GM18507 (cell line): Measurements from ENCODE around the gene SNRNP48.

ENCODE experiments used
- DNase-seq: peaks from one replicate; pipeline ENCODE4 v3.0.0; 2011; ENCODE audit warnings: low read depth; ENCODE audit not compliant: insufficient read length; ENCODE audit errors: extremely low spot score
- FAIRE-seq: peaks from 2 replicates; lab custom pipeline; 2011; peaks lifted over from hg19 to GRCh38; lab: Jason Lieb, UNC

The SNRNP48 gene

GRCh38 chr6:7636151-7636550, 46.2 kb downstream of the SNRNP48 start:
- FAIRE-seq, result no peak
- no peak for DNase-seq

DNA sequence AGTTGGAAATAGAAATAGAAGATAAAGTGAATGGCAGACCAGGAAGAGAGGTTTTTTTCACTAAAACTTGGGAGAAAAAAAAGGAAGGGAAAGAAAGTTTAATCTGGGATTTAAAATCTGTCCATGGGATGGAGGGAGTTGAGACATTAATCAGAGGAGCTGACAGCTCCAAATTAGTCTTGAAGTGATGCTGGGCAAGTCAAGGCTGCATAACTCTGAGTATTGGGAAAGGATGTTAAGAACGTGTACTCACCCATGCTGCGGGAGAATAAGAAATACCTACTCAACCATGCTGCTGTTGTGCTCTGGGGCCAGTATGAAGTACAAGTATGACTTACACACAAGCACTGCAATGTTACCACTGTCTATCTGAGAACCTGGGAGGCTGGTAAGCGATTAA, 47.5 kb downstream of the SNRNP48 start:
- FAIRE-seq, result no peak
- no peak for DNase-seq

DNA sequence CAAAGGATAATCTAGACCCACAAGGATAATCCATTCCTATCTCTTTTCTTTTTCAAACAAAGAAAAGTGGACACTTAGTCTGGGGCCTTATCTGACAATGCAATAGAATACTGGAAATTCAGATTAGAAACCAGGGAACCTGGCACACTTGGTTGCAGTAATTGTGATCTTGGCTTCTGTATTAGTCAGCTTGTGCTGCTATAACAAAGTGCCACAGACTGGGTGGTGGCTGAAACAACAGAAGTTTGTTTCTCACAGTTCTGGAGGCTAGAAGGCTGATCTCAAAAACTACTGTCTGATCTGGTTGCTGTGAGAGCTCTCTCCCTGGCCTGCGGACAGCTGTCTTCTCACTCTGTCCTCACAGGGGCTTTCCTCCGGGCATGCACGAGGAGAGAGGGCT, 49.4 kb downstream of the SNRNP48 start:
- DNase-seq (no peak), FAIRE-seq (no peak)

GRCh38 chr6:7640016-7640415, 50.0 kb downstream of the SNRNP48 start:
- no peak for FAIRE-seq
- DNase-seq, result no peak

GRCh38 chr6:7640607-7641577, 50.9 kb downstream of the SNRNP48 start:
- no peak for FAIRE-seq

DNA sequence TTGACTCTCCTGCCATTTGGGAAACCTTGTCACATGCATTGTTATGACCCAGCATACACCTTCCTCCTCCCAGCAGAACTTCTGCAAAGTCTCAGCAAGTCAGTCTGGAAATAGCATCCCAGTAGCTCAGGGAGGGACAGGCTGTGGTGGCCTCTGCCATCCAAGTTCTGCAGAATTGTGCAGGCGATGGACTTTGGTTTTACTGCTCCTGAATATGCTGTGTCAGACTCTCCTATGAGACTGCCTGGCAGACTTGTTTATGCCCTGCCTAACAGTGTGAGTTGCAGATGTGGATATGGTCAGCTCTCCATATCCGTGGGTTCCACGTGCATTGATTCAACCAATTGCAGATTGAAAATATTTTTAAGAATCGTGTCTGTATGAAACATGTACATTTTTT, 52.8 kb downstream of the SNRNP48 start:
- DNase-seq, result no peak
- no peak for FAIRE-seq

More at GRCh38 chr6:7640607-7641577, 50.9 kb downstream of the SNRNP48 start:
- DNase-seq, result no peak

DNA sequence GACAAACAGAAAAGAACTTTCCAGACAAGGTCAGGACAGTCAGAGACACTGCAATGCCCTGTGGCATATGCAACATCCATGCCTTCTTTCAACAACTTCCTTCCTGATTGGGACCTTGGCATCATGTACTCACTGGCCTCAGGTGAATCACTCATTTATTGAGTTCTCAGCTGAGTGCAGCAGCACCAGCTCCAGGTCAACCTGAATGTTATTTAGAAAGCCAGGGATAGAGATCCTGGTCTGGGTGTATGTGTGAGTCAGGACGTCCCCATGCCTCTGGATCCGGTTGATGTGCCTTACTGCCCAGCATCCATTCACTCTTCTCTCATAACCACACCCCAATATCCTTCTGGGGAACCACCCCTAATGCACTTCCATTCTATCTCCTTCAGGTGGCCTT, 54.4 kb downstream of the SNRNP48 start:
- FAIRE-seq, result no peak
- DNase-seq, result no peak

DNA sequence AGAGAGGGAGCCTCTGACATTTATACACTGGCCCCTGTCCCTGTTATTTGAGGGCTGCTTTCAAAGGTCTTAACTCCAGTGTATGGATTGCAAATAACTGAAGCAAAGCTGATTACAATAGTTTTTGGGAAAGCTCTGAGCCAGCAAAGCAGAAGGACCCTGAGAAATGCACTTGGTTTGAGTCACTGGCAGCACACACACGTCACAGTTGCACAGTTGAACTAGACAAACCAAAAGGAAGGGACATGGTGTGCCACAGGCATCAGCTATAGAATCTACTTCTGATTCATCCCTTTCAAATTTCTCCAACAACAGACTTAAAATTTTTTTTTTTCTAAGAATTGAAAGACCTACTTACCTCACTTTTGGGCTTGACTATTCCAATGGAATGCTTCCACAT, 56.4 kb downstream of the SNRNP48 start:
- FAIRE-seq (no peak), DNase-seq (no peak)

DNA sequence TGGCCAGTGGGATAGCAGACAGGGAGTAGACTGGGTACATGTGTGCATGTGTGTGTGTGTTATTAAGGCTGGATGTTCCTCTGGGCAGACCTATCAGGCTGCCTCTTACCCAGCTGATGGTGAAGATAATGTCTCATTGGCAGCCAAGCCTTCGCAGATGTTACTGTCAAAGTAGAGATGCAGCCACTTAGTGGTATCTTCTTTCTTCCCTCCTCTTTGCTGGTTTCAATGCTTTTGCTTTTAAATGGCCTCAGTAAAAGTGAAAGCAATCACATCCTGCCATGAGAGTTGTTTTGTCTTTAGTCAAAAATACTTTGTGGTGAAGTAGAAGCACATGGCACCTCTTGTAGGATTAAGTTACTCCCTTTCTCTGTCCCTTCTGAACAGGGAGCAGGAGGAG, 57.5 kb downstream of the SNRNP48 start:
- no peak for FAIRE-seq
- DNase-seq, result no peak

GRCh38 chr6:7649037-7649810, 59.2 kb downstream of the SNRNP48 start:
- DNase-seq (no peak), FAIRE-seq (no peak)

DNA sequence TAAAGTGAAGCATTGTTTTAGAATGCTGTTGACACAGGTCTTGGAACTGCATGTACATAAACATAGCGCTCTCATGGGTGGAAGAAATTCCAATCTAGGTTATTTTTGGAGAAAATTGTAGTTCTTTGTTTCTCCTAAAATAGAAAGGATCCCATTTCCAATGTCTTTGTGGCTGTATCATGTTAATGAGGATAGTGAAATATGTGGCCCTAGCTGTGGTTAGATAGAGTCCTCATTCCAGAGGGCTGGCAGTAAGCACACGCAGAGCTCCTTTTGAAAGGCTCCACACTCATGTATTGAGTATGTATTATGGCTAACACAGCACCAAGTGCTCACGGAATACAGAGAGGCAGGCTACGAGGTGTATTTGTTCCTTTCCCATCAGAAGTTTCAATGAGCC, 60.9 kb downstream of the SNRNP48 start:
- DNase-seq (no peak), FAIRE-seq (no peak)

DNA sequence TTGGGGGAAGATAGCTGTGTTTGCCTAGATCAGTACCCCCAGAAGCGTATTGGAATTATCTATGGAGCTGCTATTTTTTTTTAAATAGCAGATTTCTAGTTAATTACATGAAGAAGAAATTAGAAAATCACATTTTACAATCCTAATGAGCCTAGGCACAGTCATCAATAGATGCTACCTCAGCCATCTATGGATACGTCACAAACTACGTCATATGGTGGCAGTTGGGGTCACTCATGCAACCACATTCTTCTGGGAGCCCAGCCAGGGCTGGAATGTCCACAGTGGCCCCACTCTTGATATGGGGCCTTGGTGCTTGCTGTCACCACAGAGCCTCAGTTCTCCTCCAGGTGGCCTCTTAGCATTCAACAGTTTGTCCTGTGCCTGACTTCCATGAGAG, 63.0 kb downstream of the SNRNP48 start:
- DNase-seq (no peak), FAIRE-seq (no peak)

- FAIRE-seq (no peak), DNase-seq (no peak)
Measured at GRCh38 chr6:7656355-7656754, 66.4 kb downstream of the SNRNP48 start.

DNA sequence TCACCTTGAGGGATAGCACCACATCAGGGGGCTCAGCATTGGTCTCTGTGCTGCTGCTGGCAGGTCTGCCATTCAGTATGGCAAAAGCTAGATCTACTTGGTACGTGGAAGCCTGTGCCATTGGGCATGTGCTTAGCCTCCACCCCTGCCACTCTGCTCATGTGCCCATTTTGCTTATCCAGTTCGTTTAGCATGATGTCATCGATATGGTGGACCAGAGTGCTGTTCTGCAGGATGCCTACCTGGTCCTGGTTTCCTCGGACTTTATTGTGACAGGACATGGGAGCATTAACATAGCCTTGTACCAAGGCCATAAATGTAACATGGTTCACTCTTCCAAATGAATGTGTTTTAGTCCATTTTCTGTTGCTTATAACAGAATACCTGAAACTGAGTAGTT, 68.5 kb downstream of the SNRNP48 start:
- FAIRE-seq (no peak), DNase-seq (no peak)

DNA sequence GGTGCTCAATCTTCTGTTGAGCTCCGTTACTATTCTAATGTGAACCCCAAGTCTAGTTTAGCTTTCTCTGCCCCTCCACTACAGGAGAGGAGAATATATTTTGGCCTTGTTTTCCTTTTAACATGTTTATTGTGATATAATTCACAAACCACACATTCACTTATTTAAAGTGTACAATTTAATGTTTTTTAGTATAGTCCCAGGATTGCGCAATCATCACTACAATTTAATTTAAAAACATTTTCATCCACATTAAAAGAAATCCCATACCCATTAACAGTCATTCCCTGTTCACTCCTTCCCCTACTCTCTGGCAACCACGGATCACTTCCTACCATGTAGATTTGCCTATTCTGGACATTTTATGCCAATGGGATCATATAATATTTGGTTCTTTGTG, 71.4 kb downstream of the SNRNP48 start:
- DNase-seq (no peak), FAIRE-seq (no peak)
